Measurements from ENCODE around the gene C17orf50. TPM values are rescaled to one million over a fixed set of nuclear protein-coding genes. Genes with fewer than 3 reads are reported as not detected.

Gene C17orf50
- total and polyA plus RNA-seq, 2 of the 13 experiments (the other 11 are each of a cell fraction or from before 2014, with no cell fraction given), result not detected

DNA sequence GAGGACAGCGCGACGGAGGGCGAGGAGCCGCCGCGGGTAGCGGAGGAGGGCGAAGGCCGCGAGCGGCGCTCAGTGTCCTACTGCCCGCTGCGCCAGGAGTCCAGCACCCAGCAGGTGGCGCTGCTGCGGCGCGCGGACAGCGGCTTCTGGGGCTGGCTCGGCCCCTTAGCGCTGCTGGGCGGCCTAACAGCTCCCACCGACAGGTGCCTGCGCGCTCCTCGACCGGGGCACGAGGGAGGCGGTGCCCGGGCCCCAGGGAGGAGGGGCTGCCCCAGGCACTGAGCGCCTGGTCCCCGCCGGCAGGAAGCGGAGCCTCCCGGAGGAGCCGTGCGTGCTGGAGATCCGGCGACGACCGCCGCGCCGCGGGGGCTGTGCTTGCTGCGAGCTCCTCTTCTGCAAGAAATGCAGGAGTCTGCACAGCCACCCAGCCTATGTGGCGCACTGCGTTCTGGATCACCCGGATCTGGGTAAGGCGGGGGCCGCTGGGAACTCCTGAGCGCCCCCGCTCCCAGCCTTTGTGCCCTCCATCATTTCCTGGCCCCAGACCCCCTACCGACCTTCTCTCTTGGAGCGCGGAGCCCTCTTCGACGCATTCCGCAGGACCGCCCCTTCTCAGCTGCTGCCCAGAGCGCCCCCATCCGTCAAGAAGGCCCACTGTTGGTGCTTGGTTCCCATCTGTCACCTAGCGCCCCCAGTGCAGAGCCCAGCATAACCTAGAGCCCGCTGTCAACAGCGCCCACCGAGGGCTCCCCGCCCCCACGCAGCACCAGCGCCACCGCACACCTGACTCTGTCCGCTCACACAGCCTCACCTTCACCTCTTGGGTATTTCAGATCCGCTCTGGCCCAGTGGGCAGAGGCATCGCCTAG, 3.7 kb downstream of the C17orf50 start (continued):
- TF ChIP-seq, protein P1, sequence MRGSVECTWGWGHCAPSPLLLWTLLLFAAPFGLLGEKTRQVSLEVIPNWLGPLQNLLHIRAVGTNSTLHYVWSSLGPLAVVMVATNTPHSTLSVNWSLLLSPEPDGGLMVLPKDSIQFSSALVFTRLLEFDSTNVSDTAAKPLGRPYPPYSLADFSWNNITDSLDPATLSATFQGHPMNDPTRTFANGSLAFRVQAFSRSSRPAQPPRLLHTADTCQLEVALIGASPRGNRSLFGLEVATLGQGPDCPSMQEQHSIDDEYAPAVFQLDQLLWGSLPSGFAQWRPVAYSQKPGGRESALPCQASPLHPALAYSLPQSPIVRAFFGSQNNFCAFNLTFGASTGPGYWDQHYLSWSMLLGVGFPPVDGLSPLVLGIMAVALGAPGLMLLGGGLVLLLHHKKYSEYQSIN (CRISPR knock-in tag; IDR thresholded peaks at IDR 0.05; ENCODE audit: borderline replicate concordance), result no peak
- TF ChIP-seq ZNF839 (CRISPR knock-in tag; IDR thresholded peaks at IDR 0.05; ENCODE audit: borderline replicate concordance), result 0 out of 2 replicates have a peak, but pooled peaks have one; percentile 39
- TF ChIP-seq ATRX (CRISPR knock-in tag; IDR thresholded peaks at IDR 0.05; ENCODE audit: borderline replicate concordance), result no peak
- TF ChIP-seq, protein P2, sequence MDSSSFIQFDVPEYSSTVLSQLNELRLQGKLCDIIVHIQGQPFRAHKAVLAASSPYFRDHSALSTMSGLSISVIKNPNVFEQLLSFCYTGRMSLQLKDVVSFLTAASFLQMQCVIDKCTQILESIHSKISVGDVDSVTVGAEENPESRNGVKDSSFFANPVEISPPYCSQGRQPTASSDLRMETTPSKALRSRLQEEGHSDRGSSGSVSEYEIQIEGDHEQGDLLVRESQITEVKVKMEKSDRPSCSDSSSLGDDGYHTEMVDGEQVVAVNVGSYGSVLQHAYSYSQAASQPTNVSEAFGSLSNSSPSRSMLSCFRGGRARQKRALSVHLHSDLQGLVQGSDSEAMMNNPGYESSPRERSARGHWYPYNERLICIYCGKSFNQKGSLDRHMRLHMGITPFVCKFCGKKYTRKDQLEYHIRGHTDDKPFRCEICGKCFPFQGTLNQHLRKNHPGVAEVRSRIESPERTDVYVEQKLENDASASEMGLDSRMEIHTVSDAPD (CRISPR knock-in tag; IDR thresholded peaks at IDR 0.05), result no peak
- TF ChIP-seq ZNF891 (CRISPR knock-in tag; IDR thresholded peaks at IDR 0.05), result peak; percentile 57; the same call in 1 of the 2 replicates
- TF ChIP-seq, protein P3, sequence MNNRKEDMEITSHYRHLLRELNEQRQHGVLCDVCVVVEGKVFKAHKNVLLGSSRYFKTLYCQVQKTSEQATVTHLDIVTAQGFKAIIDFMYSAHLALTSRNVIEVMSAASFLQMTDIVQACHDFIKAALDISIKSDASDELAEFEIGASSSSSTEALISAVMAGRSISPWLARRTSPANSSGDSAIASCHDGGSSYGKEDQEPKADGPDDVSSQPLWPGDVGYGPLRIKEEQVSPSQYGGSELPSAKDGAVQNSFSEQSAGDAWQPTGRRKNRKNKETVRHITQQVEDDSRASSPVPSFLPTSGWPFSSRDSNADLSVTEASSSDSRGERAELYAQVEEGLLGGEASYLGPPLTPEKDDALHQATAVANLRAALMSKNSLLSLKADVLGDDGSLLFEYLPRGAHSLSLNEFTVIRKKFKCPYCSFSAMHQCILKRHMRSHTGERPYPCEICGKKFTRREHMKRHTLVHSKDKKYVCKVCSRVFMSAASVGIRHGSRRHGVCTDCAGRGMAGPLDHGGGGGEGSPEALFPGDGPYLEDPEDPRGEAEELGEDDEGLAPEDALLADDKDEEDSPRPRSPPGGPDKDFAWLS (CRISPR knock-in tag; IDR thresholded peaks at IDR 0.05; ENCODE audit: borderline replicate concordance), result peak; percentile 61; the same call in 1 of the 2 replicates
- TF ChIP-seq SMAD9 (CRISPR knock-in tag; IDR thresholded peaks at IDR 0.05), result no peak
- no peak; the same call in 1 of the 2 replicates for TF ChIP-seq TP53 (CRISPR knock-in tag; conservative IDR thresholded peaks at IDR 0.05)
- TF ChIP-seq EED (CRISPR knock-in tag; IDR thresholded peaks at IDR 0.05), result no peak
- TF ChIP-seq MIER2 (CRISPR knock-in tag; IDR thresholded peaks at IDR 0.05), result peak; percentile 52; the same call in 1 of the 2 replicates
- no peak for TF ChIP-seq EEA1 (CRISPR knock-in tag; IDR thresholded peaks at IDR 0.05; ENCODE audit: borderline replicate concordance)
- TF ChIP-seq, protein P4, sequence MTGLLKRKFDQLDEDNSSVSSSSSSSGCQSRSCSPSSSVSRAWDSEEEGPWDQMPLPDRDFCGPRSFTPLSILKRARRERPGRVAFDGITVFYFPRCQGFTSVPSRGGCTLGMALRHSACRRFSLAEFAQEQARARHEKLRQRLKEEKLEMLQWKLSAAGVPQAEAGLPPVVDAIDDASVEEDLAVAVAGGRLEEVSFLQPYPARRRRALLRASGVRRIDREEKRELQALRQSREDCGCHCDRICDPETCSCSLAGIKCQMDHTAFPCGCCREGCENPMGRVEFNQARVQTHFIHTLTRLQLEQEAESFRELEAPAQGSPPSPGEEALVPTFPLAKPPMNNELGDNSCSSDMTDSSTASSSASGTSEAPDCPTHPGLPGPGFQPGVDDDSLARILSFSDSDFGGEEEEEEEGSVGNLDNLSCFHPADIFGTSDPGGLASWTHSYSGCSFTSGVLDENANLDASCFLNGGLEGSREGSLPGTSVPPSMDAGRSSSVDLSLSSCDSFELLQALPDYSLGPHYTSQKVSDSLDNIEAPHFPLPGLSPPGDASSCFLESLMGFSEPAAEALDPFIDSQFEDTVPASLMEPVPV (CRISPR knock-in tag; IDR thresholded peaks at IDR 0.05), result peak; percentile 71; the same call in 1 of the 2 replicates
- no peak for TF ChIP-seq NR2F6 (IDR thresholded peaks at IDR 0.05)
- peak; percentile 35; the same call in 1 of the 2 replicates for TF ChIP-seq NR2F6 (CRISPR knock-in tag; IDR thresholded peaks at IDR 0.05)
- TF ChIP-seq SMARCE1 (IDR thresholded peaks at IDR 0.05; ENCODE audit: borderline replicate concordance), result no peak
- TF ChIP-seq, protein P5, sequence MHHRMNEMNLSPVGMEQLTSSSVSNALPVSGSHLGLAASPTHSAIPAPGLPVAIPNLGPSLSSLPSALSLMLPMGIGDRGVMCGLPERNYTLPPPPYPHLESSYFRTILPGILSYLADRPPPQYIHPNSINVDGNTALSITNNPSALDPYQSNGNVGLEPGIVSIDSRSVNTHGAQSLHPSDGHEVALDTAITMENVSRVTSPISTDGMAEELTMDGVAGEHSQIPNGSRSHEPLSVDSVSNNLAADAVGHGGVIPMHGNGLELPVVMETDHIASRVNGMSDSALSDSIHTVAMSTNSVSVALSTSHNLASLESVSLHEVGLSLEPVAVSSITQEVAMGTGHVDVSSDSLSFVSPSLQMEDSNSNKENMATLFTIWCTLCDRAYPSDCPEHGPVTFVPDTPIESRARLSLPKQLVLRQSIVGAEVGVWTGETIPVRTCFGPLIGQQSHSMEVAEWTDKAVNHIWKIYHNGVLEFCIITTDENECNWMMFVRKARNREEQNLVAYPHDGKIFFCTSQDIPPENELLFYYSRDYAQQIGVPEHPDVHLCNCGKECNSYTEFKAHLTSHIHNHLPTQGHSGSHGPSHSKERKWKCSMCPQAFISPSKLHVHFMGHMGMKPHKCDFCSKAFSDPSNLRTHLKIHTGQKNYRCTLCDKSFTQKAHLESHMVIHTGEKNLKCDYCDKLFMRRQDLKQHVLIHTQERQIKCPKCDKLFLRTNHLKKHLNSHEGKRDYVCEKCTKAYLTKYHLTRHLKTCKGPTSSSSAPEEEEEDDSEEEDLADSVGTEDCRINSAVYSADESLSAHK (CRISPR knock-in tag; IDR thresholded peaks at IDR 0.05; ENCODE audit: borderline replicate concordance), result no peak
- TF ChIP-seq GATA4 (IDR thresholded peaks at IDR 0.05; ENCODE audit: borderline replicate concordance, low read depth), result no peak
- TF ChIP-seq ZNF44 (CRISPR knock-in tag; IDR thresholded peaks at IDR 0.05), result no peak
- TF ChIP-seq ASH2L (IDR thresholded peaks at IDR 0.05; ENCODE audit: insufficient read length, low read depth, low read length), result no peak
- no peak for TF ChIP-seq ZFP36 (IDR thresholded peaks at IDR 0.05; ENCODE audit: borderline replicate concordance, low read depth, low read length, partially characterized antibody)
